Smooth muscle cell (in vitro differentiated cells): ENCODE results near the gene RRAS2. TPM values are rescaled to one million over a fixed set of nuclear protein-coding genes. Genes with fewer than 3 reads are reported as not detected.

Experiments used
- DNase-seq: peaks from one replicate; lab custom pipeline; 2025; ENCODE audit not compliant: unreplicated experiment; lab: John Stamatoyannopoulos, UW
- H2AFZ ChIP-seq: fragments of 200-600 bp; sonication (generic); 2 replicates; pipeline ENCODE4 v1.6.0; 2016; ENCODE audit warnings: antibody characterized with exemption, low read depth, mild to moderate bottlenecking
- H3F3A ChIP-seq: fragments of 200-600 bp; sonication (generic); 2 replicates; pipeline ENCODE4 v1.6.0; 2017; ENCODE audit warnings: antibody characterized with exemption, low read depth
- H3K27ac ChIP-seq: fragments of 200-600 bp; sonication (generic); 2 replicates; pipeline ENCODE4 v1.5.1; 2016; ENCODE audit warnings: low read depth, mild to moderate bottlenecking
- H3K27me3 ChIP-seq: fragments of 200-600 bp; sonication (generic); 2 replicates; pipeline ENCODE4 v1.6.1; 2016; ENCODE audit warnings: low read depth, mild to moderate bottlenecking
- H3K36me3 ChIP-seq: fragments of 200-600 bp; sonication (generic); 2 replicates; pipeline ENCODE4 v1.5.1; 2016; ENCODE audit warnings: low read depth
- H3K4me1 ChIP-seq: fragments of 200-600 bp; sonication (generic); 2 replicates; pipeline ENCODE4 v1.5.1; 2016; ENCODE audit warnings: low read depth
- H3K4me2 ChIP-seq: fragments of 200-600 bp; sonication (generic); 2 replicates; pipeline ENCODE4 v1.6.0; 2016; ENCODE audit warnings: mild to moderate bottlenecking
- H3K4me3 ChIP-seq: fragments of 200-600 bp; sonication (generic); 2 replicates; pipeline ENCODE4 v1.5.1; 2016; ENCODE audit warnings: mild to moderate bottlenecking
- H3K79me2 ChIP-seq: fragments of 200-600 bp; sonication (generic); 2 replicates; pipeline ENCODE4 v1.6.0; 2016; ENCODE audit warnings: low read depth, mild to moderate bottlenecking
- H3K9ac ChIP-seq: fragments of 200-600 bp; sonication (generic); 2 replicates; pipeline ENCODE4 v1.6.0; 2016; ENCODE audit warnings: low read depth
- H3K9me3 ChIP-seq: fragments of 200-600 bp; sonication (generic); replicated peaks from 2 replicates; pipeline ENCODE4 v1.5.1; 2016; ENCODE audit warnings: low read depth
- H4K20me1 ChIP-seq: fragments of 200-600 bp; sonication (generic); 2 replicates; pipeline ENCODE4 v1.6.0; 2016; ENCODE audit warnings: low read depth
- WGBS: methylation state at CpG from one replicate; pipeline ENCODE4 v1.1.7; 2016; ENCODE audit warnings: low lambda C conversion rate; 5-methylcytosine and 5-hydroxymethylcytosine counted together
- polyA plus RNA-seq: library from polyadenylated mRNA; unstranded; fragments of >200 nt; fragmentation: Nextera tagmentation; extraction: Ambion mirVana; gene quantifications from 2 replicates; pipeline ENCODE4 v1.2.1, GENCODE V29; 2016
- total RNA-seq: library from RNA; depleted of rRNA; stranded (reverse); fragments of >200 nt; gene quantifications from 2 replicates; pipeline ENCODE4 v1.2.3, GENCODE V29; 2014
- TF ChIP-seq, protein P1 (sequence below): fragments of 200-600 bp; sonication (generic); IDR thresholded peaks from 2 replicates; pipeline ENCODE4 v1.5.1; 2017; ENCODE audit warnings: borderline replicate concordance, mild to moderate bottlenecking, antibody characterized with exemption; ENCODE audit not compliant: insufficient read depth, poor library complexity, severe bottlenecking

The RRAS2 gene
- total and polyA plus RNA-seq, 2 experiments from 2014 or later, result 27.3 to 53.6 TPM

DNA sequence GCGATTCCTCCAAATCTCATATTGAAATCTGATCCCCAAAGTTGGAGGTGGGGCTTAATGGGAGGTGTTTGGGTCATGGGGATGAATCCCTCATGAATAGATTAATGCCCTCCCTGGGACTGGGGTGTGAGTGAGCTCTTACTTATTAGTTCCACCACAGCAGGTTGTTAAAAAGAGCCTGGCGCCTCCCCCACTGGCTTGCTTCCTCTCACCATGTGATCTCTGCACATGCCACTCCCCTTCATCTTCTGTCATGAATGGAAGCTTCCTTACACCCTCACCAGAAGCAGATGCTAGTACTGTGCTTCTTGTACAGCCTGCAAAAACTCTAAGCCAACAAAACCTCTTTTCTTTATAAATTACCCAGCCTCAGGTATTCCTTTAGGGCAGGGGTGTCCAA, 8.8 kb downstream of the RRAS2 start:
- Histone ChIP-seq H3K79me2 (peaks cover 91% of the 10 kb centered on the region), H3K4me3 (no peak overlapping the region), H3F3A (no peaks in the 10 kb centered on the region), H3K36me3 (no peaks in the 10 kb centered on the region), H3K9ac (no peak overlapping the region), H2AFZ (no peak overlapping the region), H3K27ac (no peak overlapping the region), H3K4me2 (no peak overlapping the region), H4K20me1 (peaks cover 53% of the 10 kb centered on the region), H3K4me1 (no peaks in the 10 kb centered on the region), H3K9me3 (no peaks in the 10 kb centered on the region), H3K27me3 (no peaks in the 10 kb centered on the region)
- DNase-seq, result no peak
- 88% methylated on average over 2 of the region's 2 CpGs for WGBS
- TF ChIP-seq, protein P1, sequence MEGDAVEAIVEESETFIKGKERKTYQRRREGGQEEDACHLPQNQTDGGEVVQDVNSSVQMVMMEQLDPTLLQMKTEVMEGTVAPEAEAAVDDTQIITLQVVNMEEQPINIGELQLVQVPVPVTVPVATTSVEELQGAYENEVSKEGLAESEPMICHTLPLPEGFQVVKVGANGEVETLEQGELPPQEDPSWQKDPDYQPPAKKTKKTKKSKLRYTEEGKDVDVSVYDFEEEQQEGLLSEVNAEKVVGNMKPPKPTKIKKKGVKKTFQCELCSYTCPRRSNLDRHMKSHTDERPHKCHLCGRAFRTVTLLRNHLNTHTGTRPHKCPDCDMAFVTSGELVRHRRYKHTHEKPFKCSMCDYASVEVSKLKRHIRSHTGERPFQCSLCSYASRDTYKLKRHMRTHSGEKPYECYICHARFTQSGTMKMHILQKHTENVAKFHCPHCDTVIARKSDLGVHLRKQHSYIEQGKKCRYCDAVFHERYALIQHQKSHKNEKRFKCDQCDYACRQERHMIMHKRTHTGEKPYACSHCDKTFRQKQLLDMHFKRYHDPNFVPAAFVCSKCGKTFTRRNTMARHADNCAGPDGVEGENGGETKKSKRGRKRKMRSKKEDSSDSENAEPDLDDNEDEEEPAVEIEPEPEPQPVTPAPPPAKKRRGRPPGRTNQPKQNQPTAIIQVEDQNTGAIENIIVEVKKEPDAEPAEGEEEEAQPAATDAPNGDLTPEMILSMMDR, result no peak

DNA sequence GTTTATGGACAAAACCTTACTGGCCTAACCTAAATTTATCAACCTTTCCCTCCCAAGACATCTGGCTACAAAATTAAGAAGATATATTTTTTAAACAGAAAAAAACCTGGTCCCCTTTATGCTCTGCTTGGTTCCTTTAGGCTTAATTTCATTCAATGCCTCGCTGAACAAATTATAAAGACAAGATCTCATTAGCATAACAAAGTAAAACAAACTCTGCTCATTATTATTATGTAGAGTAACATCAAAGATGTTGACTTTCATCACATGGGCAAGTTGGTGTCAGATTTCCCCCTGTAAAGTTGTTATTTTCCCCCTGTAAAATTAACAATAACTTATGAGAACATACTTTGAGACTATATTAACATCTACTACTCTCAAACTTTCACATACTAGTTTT, 11.0 kb downstream of the RRAS2 start:
- no peaks in the 10 kb centered on the region for H3K4me1 ChIP-seq
- H3K4me2 ChIP-seq, result no peak overlapping the region
- no peaks in the 10 kb centered on the region for H3F3A ChIP-seq
- DNase-seq, result no peak
- H3K79me2 ChIP-seq, result peaks cover 92% of the 10 kb centered on the region
- H2AFZ ChIP-seq, result no peak overlapping the region
- no peak overlapping the region for H3K27ac ChIP-seq
- no peak overlapping the region for H3K4me3 ChIP-seq
- peaks cover 41% of the 10 kb centered on the region for H4K20me1 ChIP-seq
- 45% methylated on average over 1 of the region's 1 CpG for WGBS
- no peak overlapping the region for H3K9ac ChIP-seq
- H3K9me3 ChIP-seq, result no peaks in the 10 kb centered on the region
- H3K36me3 ChIP-seq, result no peaks in the 10 kb centered on the region
- H3K27me3 ChIP-seq, result no peaks in the 10 kb centered on the region
- TF ChIP-seq, protein P1, result no peak

DNA sequence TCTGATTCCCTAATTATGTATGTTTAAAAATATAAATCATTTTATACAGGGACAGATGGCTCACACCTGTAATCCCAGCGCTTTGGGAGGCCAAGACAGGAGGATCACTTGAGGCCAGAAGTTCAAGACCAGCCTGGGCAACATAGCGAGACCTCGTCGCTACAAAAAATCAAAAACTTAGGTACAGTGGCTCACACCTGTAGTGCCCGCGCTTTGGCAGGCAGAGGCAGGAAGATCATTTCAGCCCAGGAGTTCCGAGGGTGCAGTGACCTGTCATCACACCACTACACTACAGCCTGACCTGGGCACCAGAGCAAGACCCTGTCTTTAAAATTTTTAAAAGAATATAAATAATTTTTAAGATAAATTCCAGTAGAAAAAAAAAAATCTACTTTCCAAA, 11.5 kb downstream of the RRAS2 start:
- Histone ChIP-seq H3K4me3 (no peak overlapping the region), H3K4me2 (no peak overlapping the region), H3K27me3 (no peaks in the 10 kb centered on the region), H3K79me2 (peaks cover 92% of the 10 kb centered on the region), H3K9ac (no peak overlapping the region), H3K36me3 (no peaks in the 10 kb centered on the region), H3K4me1 (no peaks in the 10 kb centered on the region), H3F3A (no peaks in the 10 kb centered on the region), H3K9me3 (no peaks in the 10 kb centered on the region), H2AFZ (no peak overlapping the region), H4K20me1 (peaks cover 44% of the 10 kb centered on the region), H3K27ac (no peak overlapping the region)
- TF ChIP-seq, protein P1, result no peak
- 96% methylated on average over 7 of the region's 7 CpGs for WGBS
- no peak for DNase-seq

DNA sequence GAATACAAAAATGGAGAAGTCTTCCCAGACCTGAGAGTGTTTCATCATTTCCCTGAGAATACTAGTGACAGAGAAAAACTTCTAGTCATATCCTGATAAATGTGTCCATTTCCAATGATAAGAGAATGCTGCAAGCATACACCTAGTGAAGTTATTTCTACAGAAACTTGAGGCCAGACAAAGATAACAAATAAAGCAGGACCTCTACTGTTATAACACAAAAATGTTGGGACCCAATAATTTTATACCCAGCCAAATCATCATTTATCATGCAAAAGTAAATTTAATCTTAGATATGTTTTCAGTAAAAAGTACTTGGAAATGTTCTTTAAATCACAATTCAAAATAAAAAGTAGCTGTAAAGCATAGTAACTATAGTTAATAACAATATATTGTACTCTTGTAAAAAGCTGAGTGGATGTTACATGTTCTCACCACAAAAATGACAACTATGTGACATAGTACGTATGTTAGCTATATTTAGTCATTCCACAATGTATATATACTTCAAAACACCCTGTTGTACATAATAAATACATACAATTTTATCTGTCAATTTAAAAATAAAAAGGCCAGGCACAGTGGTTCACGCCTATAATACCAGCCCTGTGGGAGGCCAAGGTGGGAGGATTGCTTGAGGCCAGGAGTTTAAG, 12.6 kb downstream of the RRAS2 start:
- no peak overlapping the region for H3K4me2 ChIP-seq
- no peaks in the 10 kb centered on the region for H3K9me3 ChIP-seq
- H4K20me1 ChIP-seq, result peaks cover 41% of the 10 kb centered on the region
- peaks cover under 1% of the 10 kb centered on the region for H3K4me1 ChIP-seq
- H3K27ac ChIP-seq, result peak overlapping the region; percentile 33
- DNase-seq, result no peak
- peaks cover 92% of the 10 kb centered on the region for H3K79me2 ChIP-seq
- no peak overlapping the region for H2AFZ ChIP-seq
- TF ChIP-seq, protein P1, result no peak
- no peak overlapping the region for H3K4me3 ChIP-seq
- no peak overlapping the region for H3K9ac ChIP-seq
- H3F3A ChIP-seq, result no peaks in the 10 kb centered on the region
- WGBS, result 53% methylated on average over 2 of the region's 2 CpGs
- no peaks in the 10 kb centered on the region for H3K36me3 ChIP-seq
- no peaks in the 10 kb centered on the region for H3K27me3 ChIP-seq
